H1 (cell line): Measurements from ENCODE around the gene DNAJC10. TPM values are rescaled to one million over a fixed set of nuclear protein-coding genes. Genes with fewer than 3 reads are reported as not detected.

Experiments
- CBX5 ChIP-seq: fragments of 300-800, 300-1000 bp; sonication (generic); IDR thresholded peaks from 2 replicates; pipeline ENCODE4 v1.7.1; 2016; ENCODE audit warnings: antibody characterized with exemption, low read length, low read depth
- PHF8 ChIP-seq: fragments of 200-600 bp; sonication (generic); conservative IDR thresholded peaks from 2 replicates; pipeline ENCODE4 v1.7.1; 2012; ENCODE audit warnings: low read depth, mild to moderate bottlenecking, inconsistent platforms, low read length, moderate library complexity
- POLR2A ChIP-seq, 2 experiments: IDR thresholded peaks; 1 replicate in 1 of 2; 2 replicates in 1 of 2; pipeline ENCODE4 v1.6.1; 2011; ENCODE audit warnings: low read depth in 2 of 2, low read length in 2 of 2, mild to moderate bottlenecking in 2 of 2; ENCODE audit errors: control extremely low read depth in 1 of 2
- POLR2AphosphoS5 ChIP-seq: IDR thresholded peaks from 2 replicates; pipeline ENCODE4 v1.6.1; 2011; ENCODE audit warnings: low read depth, low read length
- SIX5 ChIP-seq: IDR thresholded peaks from 2 replicates; pipeline ENCODE4 v1.6.1; 2011; ENCODE audit warnings: mild to moderate bottlenecking, low read depth, low read length
- TAF7 ChIP-seq: optimal IDR thresholded peaks from 2 replicates; pipeline ENCODE3; 2011; ENCODE audit warnings: low read depth, mild to moderate bottlenecking, inconsistent platforms, low read length, moderate library complexity, borderline replicate concordance
- polyA plus RNA-seq, 7 experiments: library from polyadenylated mRNA; depleted of rRNA in 3 of 7; stranded (reverse) in 5 of 7; unstranded in 2 of 7; fragments of >200 nt in 5 of 7; fragments of 200-250 nt in 2 of 7; gene quantifications; 1 replicate in 5 of 7; 2 replicates in 1 of 7; 4 replicates in 1 of 7; pipeline versions ENCODE4 v1.2.1 to v1.2.3, GENCODE V29; 2011 to 2013; ENCODE audit warnings: missing spikeins in 2 of 7, mixed read lengths in 2 of 7
- total RNA-seq: library from RNA; stranded (reverse); fragmentation: NEBNext Ultra II Directional; extraction: Animal tissue kit (Norgen Biotek cat#: 25700); gene quantifications from 2 replicates; pipeline ENCODE4 v1.2.1, GENCODE V29; 2021
- TF ChIP-seq, protein P1 (sequence below): IDR thresholded peaks from 2 replicates; pipeline ENCODE4 v1.6.1; 2012; ENCODE audit warnings: low read length, inconsistent platforms
- TF ChIP-seq, protein P2 (sequence below), 3 experiments: IDR thresholded peaks; 1 replicate in 2 of 3; 2 replicates in 1 of 3; pipeline versions ENCODE4 v1.5.1 to v1.6.1; 2011; ENCODE audit warnings: low read length in 3 of 3, mild to moderate bottlenecking in 3 of 3, inconsistent platforms in 2 of 3, low read depth in 1 of 3, moderate library complexity in 1 of 3; ENCODE audit not compliant: insufficient read depth in 1 of 3; ENCODE audit errors: control extremely low read depth in 1 of 3

Gene DNAJC10
- total and polyA plus RNA-seq, 2 of the 8 experiments (the other 6 are each of a cell fraction or from before 2014, with no cell fraction given): 23.2 to 121 TPM

GRCh38 chr2:182715892-182716649 lies at the start of gene DNAJC10 (continued):
- TF ChIP-seq CBX5: no peak
- peak; percentile 82 for TF ChIP-seq TAF7
- peak; percentile 91 to 97 for TF ChIP-seq POLR2A (IDR thresholded peaks at IDR 0.05; ENCODE audit: control extremely low read depth in 1 of 2, low read depth in 2 of 2, low read length in 2 of 2)
- TF ChIP-seq POLR2AphosphoS5: peak; percentile 95
- TF ChIP-seq, protein P1, sequence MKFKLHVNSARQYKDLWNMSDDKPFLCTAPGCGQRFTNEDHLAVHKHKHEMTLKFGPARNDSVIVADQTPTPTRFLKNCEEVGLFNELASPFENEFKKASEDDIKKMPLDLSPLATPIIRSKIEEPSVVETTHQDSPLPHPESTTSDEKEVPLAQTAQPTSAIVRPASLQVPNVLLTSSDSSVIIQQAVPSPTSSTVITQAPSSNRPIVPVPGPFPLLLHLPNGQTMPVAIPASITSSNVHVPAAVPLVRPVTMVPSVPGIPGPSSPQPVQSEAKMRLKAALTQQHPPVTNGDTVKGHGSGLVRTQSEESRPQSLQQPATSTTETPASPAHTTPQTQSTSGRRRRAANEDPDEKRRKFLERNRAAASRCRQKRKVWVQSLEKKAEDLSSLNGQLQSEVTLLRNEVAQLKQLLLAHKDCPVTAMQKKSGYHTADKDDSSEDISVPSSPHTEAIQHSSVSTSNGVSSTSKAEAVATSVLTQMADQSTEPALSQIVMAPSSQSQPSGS: no peak
- peak; percentile 97 for TF ChIP-seq PHF8
- no peak for TF ChIP-seq SIX5
- TF ChIP-seq, protein P2, sequence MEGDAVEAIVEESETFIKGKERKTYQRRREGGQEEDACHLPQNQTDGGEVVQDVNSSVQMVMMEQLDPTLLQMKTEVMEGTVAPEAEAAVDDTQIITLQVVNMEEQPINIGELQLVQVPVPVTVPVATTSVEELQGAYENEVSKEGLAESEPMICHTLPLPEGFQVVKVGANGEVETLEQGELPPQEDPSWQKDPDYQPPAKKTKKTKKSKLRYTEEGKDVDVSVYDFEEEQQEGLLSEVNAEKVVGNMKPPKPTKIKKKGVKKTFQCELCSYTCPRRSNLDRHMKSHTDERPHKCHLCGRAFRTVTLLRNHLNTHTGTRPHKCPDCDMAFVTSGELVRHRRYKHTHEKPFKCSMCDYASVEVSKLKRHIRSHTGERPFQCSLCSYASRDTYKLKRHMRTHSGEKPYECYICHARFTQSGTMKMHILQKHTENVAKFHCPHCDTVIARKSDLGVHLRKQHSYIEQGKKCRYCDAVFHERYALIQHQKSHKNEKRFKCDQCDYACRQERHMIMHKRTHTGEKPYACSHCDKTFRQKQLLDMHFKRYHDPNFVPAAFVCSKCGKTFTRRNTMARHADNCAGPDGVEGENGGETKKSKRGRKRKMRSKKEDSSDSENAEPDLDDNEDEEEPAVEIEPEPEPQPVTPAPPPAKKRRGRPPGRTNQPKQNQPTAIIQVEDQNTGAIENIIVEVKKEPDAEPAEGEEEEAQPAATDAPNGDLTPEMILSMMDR (IDR thresholded peaks at IDR 0.05; ENCODE audit: control extremely low read depth in 1 of 3, insufficient read depth in 1 of 3, low read depth in 1 of 3, low read length in 3 of 3): no peak
